GM18867 (cell line): ENCODE data around the gene OLFM3.

Experiments used
- ATAC-seq: cut with Tn5 transposase; IDR thresholded peaks from one replicate; pipeline ENCODE4 v1.9.1; 2021; ENCODE audit warnings: mild to moderate bottlenecking, moderate library complexity; ENCODE audit not compliant: unreplicated experiment

OLFM3 gene

DNA sequence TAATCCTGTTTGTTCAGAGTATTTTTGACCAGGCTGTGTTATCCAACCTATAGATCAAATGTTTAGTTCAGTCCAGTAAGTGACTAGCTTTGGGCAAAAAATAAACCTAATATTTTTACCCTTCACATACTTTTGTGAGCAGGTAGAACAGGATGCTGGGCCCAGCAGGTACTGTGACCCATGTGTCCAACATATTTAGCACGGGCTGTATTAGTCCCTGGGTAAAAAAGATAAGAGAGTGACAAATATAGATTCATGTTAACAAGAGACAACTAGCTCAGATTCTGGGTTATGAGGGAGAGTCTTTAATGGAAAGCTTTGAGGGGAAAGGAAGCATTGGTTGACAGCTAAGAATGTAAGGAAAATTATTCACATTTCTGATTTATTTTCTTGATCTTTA lies 43.1 kb downstream of the OLFM3 start:
- no peak for ATAC-seq

DNA sequence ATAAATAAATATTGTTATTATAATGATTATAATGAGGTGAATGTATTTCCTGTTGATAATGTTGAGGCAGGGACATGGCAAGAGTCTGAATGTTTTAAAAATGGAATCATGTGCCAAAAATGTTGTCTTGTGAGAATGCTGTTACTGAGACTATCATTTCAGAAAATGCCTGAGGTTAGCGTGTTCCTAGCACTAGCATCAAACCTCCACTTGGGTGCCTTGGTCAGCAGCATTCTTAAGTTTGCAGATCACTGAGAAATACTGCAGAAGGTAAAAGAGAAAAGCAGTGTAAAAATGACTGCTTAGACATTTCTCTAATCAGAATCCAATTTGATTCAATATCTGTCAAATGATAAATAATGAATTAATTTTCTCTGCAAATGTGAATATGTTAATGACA lies 50.8 kb downstream of the OLFM3 start:
- ATAC-seq, result no peak

DNA sequence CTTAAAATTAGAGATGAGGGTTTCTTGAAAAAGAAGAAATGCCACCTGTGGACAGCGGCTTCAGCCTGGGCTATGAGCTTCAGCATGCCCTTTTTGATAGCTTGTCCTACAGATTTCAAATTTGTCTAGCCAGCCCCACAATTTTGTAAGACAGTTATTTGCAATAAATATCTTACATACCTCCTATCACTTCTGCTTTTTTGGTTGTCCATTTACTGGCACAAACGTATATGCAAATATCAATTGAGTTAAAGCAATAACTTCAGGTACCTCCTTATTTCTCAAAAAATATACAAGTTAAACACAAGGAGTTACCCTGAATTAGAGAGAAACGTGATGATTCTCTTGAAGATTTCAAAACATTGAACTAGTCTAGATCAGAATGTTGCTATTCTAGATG lies 53.5 kb downstream of the OLFM3 start:
- no peak for ATAC-seq

DNA sequence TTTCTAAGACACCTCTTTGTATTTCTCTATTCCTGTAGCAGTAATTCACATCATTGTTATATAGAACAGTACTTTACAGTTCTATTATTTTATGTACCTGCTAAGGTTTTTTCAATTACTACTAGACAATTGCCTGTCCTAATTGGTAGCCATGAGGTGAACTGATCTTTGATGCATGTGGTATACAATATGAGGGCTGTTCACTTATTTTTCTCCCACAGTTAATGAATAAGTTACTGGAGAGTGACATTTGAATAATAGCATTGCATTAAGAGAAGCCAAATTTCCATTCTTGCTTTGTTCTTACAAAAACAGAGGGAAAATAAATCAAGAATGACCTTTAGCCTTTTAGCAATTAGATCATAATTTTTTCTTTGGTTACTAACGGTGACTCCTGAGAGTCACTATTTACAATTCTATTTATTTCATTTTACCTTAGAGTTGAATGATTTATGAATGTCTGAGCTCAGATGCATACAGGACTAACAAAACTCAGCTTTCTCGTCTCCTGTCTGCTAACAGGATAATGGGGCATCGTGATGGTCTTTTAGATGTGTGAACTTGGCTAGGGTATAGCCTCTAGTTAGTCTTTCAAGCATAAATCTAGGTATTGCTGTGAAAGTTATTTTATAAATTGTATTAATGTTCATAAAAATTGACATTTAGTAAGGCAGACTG lies 54.1 kb downstream of the OLFM3 start:
- ATAC-seq, result no peak

DNA sequence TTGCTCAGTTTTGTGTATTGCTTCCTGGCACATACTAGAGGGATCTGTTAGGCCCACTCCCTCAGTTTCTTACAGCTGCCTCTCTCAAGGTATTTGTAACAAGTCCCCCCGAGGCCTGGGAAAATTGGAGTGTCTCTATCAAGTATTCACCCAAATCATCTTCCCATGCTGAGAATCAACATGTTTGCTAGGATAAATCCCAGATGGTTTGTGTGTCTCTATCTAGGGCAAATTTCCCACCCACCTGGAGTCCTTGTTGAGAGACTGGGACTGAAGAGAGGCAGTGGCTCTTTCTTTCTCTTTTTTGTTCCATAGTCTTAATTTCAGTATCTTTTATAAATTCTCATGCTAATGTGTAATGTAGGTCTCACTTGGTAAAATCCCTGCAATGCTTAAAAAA lies 58.0 kb downstream of the OLFM3 start:
- ATAC-seq, result no peak

DNA sequence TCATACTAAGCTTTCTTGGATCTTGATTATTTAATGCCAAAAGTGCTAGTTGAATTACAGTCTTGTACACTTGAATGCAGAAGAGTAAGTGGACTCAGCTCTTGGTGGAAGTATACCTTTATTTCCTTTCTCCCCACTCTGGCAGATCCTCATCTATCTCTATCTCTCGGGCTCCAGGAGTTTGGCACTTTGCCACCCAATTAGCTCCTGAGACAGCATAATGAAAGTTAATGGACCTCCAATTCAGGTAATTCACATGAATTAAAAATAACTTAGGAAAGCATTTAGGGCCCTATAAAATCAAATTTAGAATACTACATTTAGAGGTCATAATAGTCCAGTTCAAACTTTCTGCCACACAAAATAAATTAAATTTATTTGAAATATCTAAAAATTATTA lies 67.4 kb downstream of the OLFM3 start:
- ATAC-seq, result no peak

DNA sequence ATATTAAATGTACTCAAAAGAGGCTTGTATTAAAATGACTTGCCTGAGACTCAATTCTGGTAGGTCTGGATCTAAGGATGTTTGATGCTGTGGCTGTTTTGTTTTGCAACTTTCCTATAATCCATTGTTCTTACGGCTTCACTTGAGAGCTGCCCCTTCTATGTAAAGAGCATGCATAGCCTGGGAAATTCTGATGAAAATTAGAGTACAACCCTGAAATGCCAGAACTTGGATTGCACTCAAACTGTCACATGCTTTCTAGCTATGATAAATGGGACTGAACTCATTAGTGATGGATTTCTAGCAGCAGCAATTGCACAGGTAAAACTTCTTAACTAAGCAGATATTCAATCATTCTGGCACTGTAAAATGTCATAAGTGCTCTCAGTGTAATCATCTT lies 67.9 kb downstream of the OLFM3 start:
- no peak for ATAC-seq

DNA sequence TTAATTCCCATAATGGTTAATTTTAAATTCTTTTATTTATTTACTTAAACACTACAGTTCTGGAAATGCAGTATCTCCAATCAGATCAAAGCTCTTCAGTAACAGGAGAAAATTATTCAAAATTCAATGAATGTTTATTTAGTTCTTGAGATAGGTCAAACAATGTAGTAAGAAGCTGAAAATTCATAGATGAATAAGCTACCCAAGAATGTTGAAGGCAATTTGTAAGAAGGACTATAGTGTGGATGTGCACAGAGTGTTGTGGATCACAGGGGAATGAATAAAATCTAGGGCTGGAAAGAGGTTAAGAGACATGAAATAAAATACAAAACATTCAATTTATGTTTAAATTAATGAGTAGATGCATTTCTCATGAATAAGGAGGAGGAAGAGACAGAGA lies 72.0 kb downstream of the OLFM3 start:
- no peak for ATAC-seq

DNA sequence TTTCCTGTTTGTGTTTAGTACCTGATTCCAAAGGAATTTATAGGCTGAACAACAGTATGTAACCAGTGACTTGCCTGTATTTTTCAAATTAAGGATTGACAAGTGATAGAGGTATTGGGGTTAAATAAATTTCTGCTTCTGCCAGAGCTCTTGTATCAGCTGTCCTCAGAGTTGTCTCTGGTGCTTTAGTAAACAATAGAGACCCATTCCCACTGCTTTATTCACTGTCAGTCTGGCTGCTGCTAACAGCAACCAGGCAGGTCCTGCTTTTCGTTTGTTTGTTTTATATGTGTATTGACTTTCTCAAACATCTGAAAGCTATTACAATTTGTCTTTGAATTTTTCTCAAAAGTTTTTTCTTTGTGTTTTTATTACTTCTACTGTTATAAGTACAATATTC lies 76.1 kb downstream of the OLFM3 start:
- ATAC-seq, result no peak

DNA sequence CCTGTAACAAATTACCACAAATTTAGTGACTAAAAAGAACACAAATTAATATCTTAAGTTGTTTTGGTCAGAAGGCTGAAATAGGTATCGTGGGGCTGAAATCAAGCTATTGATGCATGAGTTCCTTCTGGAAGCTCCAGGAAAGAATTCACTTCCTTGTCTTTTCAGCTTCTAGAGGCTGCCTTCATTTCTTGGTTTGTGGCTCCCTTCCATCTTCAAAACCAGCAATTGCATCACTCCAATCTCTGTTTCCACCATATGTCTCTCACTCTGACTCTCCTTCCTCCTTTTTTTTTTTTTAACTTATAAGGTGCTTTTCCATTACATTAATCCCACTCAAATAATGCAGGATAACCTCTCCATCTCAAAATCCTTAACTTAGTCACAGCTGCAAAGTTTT lies 78.4 kb downstream of the OLFM3 start:
- no peak for ATAC-seq

DNA sequence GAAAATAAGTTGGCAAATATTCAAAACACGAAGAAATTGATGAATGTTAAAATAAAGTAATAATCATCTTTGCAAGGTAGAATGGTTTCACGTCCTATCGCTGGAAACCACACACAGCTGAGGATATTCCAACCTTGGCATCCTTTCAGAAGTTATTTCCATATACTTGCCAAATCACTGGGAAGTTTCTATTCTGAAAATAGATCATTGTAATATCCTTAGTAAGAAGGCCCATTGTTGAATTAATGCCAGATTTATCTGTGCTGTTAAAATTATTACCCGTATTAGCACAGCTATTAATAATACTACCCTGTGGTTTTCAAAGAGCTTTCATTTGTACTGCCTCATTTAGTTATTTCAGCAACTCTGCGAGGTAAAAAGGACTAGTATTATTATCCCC lies 81.1 kb downstream of the OLFM3 start:
- ATAC-seq, result no peak

DNA sequence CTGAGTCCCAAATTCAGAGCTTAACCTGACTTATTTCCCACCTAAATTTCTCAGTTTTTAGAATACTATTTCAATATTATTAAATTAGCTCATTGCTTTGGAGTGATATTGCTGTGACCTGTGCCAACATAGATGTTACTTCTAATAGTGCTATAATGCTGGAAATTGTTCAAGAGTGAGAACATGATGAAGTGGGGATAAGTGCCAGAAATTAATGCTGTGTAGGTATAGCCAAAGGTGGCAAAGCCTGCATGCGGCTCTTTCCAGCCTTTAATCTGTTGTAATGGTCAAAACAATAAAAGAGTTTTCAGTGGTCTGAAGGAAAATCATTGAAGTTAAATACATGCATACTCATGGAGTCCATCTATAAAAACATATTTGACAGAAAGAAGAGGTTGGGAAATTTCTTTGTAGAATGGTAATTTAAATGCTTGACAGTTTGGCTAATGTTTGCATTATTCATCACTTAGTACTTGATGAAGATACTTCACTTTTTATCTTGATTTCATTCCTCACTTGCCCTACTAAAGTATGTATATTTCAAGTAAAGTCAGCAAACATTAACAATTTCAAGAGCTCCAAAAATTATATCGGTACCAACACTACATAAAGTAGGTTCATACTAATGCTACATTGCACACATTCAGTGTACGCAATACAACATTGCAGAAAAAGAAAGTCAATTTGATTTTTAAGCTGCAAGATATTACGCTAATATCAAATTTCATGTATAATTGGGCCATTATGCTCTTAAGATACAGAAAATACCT lies 82.1 kb downstream of the OLFM3 start:
- ATAC-seq, result no peak

DNA sequence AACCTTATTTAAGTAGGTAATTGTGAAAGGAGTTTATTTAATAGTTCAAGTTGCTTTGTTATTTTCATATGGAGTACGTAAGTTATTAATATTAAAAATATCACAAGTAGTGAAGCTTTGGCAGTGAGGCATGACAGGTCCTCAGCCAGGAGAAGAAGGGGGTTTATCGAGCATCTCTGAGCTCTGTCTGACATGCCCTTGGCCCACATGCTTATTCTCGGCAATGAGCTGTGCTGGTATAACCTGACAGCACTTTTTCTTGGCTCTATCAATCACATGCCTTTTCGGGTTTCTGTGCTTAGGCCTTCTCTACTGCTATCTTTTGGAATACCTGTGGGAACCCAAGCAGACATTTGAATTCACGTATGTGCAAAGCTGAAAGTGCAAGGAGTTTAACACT lies 84.8 kb downstream of the OLFM3 start:
- ATAC-seq, result no peak

DNA sequence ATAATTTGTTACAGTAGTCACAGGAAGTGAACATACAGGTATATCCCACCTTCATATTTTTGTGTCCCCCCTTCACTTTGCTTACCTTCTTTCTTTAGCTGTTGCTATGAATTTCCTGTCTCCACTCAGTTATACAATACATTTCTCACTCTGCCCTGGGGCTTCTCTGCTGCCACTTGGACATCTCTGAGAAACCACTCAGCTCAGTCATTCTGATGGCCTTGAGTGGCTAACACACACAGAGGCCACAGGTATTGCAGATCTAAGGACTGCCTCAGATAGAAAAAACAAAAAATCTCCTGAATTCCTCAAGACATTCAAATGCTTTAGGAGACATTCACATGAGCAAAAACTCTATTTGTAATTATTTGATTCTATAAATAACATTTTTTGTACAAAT lies 87.7 kb downstream of the OLFM3 start:
- no peak for ATAC-seq

DNA sequence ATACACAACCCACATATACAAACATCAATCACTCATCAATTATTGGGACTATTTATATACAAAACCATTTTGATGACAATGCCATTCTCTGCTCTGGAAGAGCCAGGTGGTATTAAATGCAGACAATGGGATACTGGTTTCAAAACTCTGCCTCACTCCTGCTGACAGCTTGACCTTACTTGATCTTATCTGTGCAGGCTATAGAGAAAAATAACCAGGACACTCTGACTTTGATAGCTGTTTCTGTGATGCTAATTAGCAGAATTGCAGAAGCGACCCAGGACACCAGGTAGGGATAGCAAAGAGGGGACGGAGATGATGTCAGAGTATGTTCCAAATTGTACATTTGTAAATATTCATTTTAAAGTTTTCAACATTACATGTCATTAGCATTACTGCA lies 89.5 kb downstream of the OLFM3 start:
- no peak for ATAC-seq

DNA sequence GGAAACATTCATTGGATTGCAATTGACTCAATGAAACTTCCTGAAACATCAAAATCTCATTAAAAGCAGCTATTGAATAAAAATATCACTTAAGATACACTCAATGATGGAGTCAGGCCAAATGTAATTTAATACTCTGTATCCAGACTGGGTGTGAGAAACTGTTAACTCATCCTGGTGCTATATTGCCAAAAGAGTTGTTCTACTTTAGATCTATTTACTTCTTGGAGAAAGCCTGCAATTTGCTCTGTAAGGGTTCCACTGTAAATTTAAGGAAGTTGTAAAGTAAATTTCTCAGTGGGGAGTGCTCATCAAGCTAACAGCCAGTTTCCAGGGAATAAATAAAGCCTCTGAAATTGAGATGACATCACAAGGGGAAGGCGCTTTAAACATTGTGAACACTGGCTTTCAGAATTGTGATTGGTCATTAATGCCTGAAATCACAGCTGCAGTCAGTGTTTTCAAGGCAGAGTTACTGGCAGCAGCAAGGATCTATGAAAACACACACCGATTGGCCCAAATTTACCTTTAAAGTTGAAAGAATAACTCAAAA lies 91.4 kb downstream of the OLFM3 start:
- ATAC-seq, result no peak

DNA sequence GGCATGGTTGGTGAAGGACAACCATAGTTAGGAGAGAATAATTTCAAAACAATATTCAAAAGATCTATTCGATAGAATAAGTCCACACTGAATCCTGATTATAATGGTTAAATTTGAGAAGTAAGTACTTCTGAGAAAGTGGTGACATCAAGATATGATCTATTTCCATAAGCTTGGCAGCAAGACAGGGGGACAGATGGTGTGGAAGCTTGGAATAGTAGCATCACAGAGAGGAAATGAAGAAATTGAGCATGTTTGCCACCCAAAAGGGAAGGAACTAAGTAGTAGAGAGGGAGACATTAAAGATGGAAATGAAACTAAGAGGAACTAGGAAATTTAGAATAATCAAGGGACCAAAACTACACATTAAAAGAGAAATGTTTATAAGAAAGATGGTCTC lies 94.5 kb downstream of the OLFM3 start:
- ATAC-seq, result no peak

DNA sequence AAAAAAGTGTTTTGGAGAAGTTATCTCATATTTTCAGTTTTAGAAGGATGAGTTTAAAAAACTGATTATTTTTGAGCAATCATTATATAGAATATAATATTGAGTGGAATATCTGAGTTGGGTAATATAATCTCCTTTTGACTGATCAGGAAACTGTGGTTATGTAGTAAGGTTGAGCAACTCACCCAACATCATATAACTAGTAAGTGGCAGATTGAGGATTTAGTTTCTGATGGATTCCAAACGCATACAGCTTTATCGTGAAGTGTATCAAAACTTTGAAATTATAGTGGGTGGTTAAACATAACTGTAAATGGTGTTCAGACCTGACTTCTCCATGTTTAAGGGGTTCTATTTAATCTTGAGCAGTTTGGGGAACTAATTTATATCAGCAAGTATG lies 98.6 kb downstream of the OLFM3 start:
- no peak for ATAC-seq

DNA sequence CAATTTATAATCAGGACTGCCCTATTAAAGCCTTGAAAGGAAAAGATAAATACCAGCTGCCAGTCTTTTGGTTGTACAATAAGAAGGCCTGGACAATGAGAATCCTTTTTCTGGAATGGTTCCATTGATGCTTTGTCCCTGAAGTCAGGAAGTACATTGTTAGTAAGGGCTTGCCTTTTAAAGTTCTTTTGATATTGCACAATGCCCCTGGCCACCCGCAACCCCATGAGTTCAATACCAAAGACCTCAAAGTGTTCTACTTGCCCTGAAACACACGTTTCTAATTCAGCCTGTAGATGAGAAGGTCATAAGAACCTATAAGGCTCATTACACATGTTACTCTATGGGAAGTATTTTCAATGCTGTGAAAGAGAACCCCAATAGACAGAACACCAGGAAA lies 112.1 kb downstream of the OLFM3 start:
- ATAC-seq, result no peak

DNA sequence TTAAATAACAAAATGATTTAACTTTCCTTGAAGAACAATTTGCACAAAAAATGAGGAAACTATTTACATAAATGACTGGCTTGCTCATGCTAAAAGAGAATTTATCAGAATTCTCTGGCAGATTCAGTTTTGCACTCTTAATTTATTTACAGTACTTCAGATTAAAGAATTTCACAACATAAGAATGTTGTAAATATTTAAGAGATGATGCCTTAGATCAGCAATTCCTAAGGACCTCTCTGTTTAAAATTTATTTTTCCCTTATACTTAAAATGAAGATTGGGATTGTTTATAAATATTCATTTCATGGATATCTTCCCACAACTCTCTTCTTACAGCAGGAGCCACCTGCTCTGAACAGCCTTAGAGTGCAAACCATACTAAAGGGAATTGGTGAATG lies 120.8 kb downstream of the OLFM3 start:
- ATAC-seq, result no peak

DNA sequence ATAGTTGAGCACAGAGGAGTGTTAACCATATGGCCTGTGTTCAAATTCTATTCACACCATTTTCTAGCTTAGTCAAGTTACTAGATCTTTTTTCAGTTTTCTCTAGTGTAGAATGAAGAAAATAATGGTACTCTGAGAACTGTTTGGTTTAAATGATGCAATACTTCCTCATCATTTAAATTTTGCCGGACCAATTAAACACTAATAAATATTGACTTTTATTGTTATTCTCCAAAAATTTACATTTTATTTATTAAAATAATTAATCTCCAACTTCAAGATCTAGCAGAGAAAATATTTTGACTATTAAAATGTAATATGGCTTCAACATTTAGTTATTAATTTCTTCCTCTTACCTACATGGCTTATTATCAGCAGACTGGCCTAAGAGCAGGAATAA lies 123.1 kb downstream of the OLFM3 start:
- ATAC-seq, result no peak

DNA sequence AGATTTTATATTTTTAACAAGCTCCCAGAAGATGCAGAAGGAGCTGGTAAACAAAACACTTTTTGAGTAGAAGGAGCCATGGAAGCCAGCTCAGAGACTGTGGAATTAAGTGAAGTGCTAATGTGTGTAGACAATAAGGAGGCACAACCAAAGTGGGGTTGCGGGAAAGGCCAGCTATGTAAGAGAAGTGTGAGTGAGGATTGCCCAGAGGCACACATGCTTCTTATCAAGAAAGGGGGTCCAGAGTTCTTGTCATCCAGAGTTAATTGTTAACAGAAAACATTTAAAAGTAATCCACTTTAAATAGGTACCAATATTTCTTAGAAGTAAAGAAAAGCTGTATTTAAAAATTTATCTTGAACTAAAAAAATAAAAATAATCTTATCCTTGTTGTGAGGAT lies 136.8 kb downstream of the OLFM3 start:
- no peak for ATAC-seq

DNA sequence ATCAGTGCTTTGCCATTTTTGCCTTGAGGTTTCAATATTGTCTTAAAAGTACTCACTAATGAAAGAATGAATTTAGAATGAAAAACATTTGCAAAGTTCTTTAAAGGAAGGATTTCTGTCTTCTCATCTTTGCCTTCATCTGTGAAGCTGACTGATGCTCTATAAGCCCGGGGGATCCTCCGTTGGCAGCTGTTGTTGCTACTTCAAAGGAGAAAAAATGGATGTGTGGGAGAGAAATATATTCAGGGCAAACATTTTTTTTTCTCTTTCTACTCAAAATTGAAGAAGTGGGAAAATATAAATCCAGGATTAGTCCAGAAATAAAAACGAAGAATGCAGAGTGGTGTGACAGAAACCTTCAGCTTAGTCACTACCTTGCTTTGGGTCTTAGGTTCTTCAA lies 142.5 kb downstream of the OLFM3 start:
- no peak for ATAC-seq
